NT2/D1 (cell line): ENCODE data around the gene OAT.

ENCODE experiments used
- DNase-seq: peaks from one replicate; pipeline ENCODE4 v3.0.0-alpha.2; 2011; ENCODE audit warnings: low read depth, low spot score
- H3K27me3 ChIP-seq: 2 replicates; pipeline ENCODE4 v1.6.0; 2011; ENCODE audit warnings: mild to moderate bottlenecking; ENCODE audit not compliant: insufficient read length, insufficient read depth
- H3K36me3 ChIP-seq: 2 replicates; pipeline ENCODE4 v1.6.1; 2011; ENCODE audit warnings: mild to moderate bottlenecking, low read length, mixed read lengths; ENCODE audit not compliant: insufficient read depth, insufficient read length
- H3K4me1 ChIP-seq: 2 replicates; pipeline ENCODE4 v1.5.1; 2011; ENCODE audit not compliant: insufficient read depth, insufficient read length
- H3K4me3 ChIP-seq: 2 replicates; pipeline ENCODE4 v1.5.1; 2011; ENCODE audit warnings: low read depth; ENCODE audit not compliant: insufficient read length
- H3K9ac ChIP-seq: 2 replicates; pipeline ENCODE4 v1.6.0; 2011; ENCODE audit warnings: low read depth; ENCODE audit not compliant: insufficient read length
- H3K9me3 ChIP-seq: 2 replicates; pipeline ENCODE4 v1.5.1; 2011; ENCODE audit warnings: mild to moderate bottlenecking, low read length; ENCODE audit not compliant: insufficient read depth
- SUZ12 ChIP-seq: IDR thresholded peaks from 2 replicates; pipeline ENCODE4 v1.6.1; 2011; ENCODE audit not compliant: insufficient read length, insufficient read depth; ENCODE audit errors: extremely low read depth
- YY1 ChIP-seq: IDR thresholded peaks from 2 replicates; pipeline ENCODE4 v1.6.1; 2011; ENCODE audit not compliant: insufficient read length, insufficient read depth
- ZNF274 ChIP-seq: IDR thresholded peaks from 2 replicates; pipeline ENCODE4 v1.6.1; 2011; ENCODE audit warnings: mild to moderate bottlenecking, low read depth, low read length

The OAT gene

GRCh38 chr10:124380256-124380995, 38.3 kb downstream of the OAT start:
- no peak for DNase-seq
- Histone ChIP-seq H3K9me3 (no peaks in the 10 kb centered on the region), H3K4me3 (no peak overlapping the region), H3K4me1 (peaks cover 8% of the 10 kb centered on the region), H3K36me3 (no peaks in the 10 kb centered on the region), H3K27me3 (peaks cover 4% of the 10 kb centered on the region), H3K9ac (no peak overlapping the region)
- no peak for TF ChIP-seq SUZ12

- no peak for TF ChIP-seq YY1
- peaks cover 4% of the 10 kb centered on the region for H3K27me3 ChIP-seq
- DNase-seq, result no peak
- H3K9me3 ChIP-seq, result no peaks in the 10 kb centered on the region
- H3K9ac ChIP-seq, result no peak overlapping the region
- H3K36me3 ChIP-seq, result no peaks in the 10 kb centered on the region
- H3K4me3 ChIP-seq, result no peak overlapping the region
- peaks cover 8% of the 10 kb centered on the region for H3K4me1 ChIP-seq
These were observed 39.0 kb downstream of the OAT start for GRCh38 chr10:124379609-124380193.

DNA sequence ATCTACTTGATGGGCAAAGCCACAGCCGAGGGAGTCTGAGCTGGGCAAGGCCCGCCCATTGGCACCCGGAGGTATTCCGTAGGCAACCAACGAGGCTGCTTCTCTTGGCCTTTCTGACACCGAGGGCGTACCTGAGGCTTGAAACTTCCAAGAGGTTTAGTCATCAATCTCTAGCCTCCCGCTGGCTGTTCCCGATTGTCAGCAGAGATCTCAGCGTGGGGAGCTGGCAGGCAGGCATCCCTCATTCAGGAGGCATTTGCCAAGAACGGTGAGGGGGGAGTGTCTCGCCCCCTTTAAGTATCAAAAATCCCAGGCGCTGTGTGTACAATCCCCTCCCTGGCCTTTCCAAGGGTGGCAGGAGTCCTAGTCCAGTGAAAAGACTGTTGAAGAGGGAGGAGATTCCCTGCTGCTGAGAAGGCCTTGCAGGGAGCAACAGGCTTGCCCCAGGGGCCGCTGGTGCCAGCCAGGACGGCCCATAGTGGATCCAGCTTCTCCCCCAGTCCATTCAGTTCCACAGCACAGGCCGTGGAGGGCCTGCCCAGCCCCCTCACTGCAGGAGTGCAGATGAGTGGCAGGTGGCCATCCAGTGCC, 39.7 kb downstream of the OAT start:
- Histone ChIP-seq H3K9me3 (no peaks in the 10 kb centered on the region), H3K4me1 (peaks cover 8% of the 10 kb centered on the region), H3K9ac (no peak overlapping the region), H3K4me3 (no peak overlapping the region), H3K36me3 (no peaks in the 10 kb centered on the region), H3K27me3 (peaks cover 4% of the 10 kb centered on the region)
- DNase-seq, result no peak
- no peak for TF ChIP-seq ZNF274
- TF ChIP-seq YY1, result no peak
- no peak for TF ChIP-seq SUZ12

- peaks cover 8% of the 10 kb centered on the region for H3K4me1 ChIP-seq
- no peak for DNase-seq
- no peaks in the 10 kb centered on the region for H3K9me3 ChIP-seq
- no peak overlapping the region for H3K9ac ChIP-seq
- H3K4me3 ChIP-seq, result no peak overlapping the region
- H3K36me3 ChIP-seq, result no peaks in the 10 kb centered on the region
- TF ChIP-seq ZNF274 (no peak), SUZ12 (no peak), YY1 (no peak)
- peaks cover 4% of the 10 kb centered on the region for H3K27me3 ChIP-seq
These were observed 40.5 kb downstream of the OAT start for GRCh38 chr10:124378271-124378670.

DNA sequence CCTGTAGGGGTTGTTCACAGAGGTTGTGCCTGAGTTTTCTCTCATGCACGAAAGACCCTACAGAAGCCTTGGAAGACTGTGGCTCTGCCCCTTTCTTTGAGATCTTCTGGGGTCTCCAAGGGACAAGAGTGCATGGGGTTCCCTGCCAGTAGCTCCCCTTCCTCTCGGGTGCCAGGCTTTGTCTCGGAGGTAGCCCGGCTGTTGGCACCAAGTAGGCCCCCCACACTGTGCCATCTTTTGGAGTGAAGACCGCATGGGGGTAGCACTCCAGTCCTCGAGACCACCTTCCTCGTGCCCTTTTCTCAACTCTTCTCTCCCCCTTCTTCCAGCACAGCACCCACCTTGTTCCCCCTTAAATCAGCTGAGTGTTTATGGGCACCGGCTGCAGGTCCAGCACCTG, 41.6 kb downstream of the OAT start:
- peaks cover 8% of the 10 kb centered on the region for H3K4me1 ChIP-seq
- no peaks in the 10 kb centered on the region for H3K36me3 ChIP-seq
- no peak for DNase-seq
- TF ChIP-seq YY1 (no peak), SUZ12 (no peak), ZNF274 (no peak)
- no peak overlapping the region for H3K9ac ChIP-seq
- peaks cover 4% of the 10 kb centered on the region for H3K27me3 ChIP-seq
- no peak overlapping the region for H3K4me3 ChIP-seq
- no peaks in the 10 kb centered on the region for H3K9me3 ChIP-seq

DNA sequence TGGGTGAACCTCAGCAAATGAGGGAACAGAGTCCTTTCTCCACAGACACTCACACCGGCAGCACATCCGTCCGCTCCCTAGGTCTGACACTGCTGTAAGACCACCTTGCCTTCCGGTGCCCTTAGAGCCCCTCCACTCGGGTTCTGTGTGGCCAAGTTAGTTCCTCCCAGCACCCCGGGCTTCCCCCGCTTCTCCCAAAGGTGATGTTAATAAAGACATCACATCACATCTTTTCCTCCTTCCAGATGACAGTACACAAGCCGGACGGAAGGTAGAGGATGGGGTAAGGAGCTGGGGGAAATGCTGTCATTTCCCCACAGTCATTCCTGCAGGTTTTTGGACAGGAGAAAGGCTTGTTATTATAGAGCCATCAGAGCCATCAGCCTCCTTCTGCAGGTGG, 42.3 kb downstream of the OAT start:
- H3K36me3 ChIP-seq, result no peaks in the 10 kb centered on the region
- H3K9me3 ChIP-seq, result no peaks in the 10 kb centered on the region; the same call in 1 of the 2 replicates
- H3K4me1 ChIP-seq, result peaks cover 8% of the 10 kb centered on the region
- H3K27me3 ChIP-seq, result peaks cover 4% of the 10 kb centered on the region
- H3K4me3 ChIP-seq, result no peak overlapping the region
- no peak for TF ChIP-seq YY1
- no peak for TF ChIP-seq ZNF274
- TF ChIP-seq SUZ12, result no peak
- H3K9ac ChIP-seq, result no peak overlapping the region
- no peak for DNase-seq

DNA sequence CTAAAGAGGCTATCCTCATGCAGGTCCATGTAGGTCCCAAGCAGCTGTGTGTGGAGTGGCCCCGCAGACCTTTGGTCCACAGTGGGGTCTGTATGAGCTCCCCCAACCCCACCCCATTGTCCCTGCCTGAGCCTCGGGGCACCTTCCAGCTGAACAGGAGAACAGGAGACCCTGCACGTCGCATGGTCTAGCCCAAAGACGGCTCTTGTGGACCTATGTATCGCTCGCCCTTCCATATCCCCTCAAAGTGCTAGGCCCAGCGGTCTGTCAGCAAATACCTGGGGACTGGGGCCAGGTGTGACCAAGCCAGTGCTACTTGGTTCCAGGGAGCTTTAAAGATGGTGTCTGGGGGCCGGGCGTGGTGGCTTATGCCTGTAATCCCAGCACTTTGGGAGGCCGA, 43.0 kb downstream of the OAT start:
- H3K36me3 ChIP-seq, result no peaks in the 10 kb centered on the region
- no peak for TF ChIP-seq ZNF274
- TF ChIP-seq YY1, result no peak
- TF ChIP-seq SUZ12, result no peak
- H3K4me1 ChIP-seq, result peaks cover 8% of the 10 kb centered on the region
- no peak overlapping the region for H3K9ac ChIP-seq
- H3K27me3 ChIP-seq, result peaks cover 4% of the 10 kb centered on the region
- DNase-seq, result no peak
- H3K9me3 ChIP-seq, result no peaks in the 10 kb centered on the region; the same call in 1 of the 2 replicates
- no peak overlapping the region for H3K4me3 ChIP-seq

GRCh38 chr10:124375353-124375614, 43.4 kb downstream of the OAT start:
- TF ChIP-seq SUZ12 (no peak), ZNF274 (no peak), YY1 (no peak)
- H3K36me3 ChIP-seq, result no peaks in the 10 kb centered on the region
- H3K9me3 ChIP-seq, result no peaks in the 10 kb centered on the region; the same call in 1 of the 2 replicates
- H3K4me1 ChIP-seq, result peaks cover 8% of the 10 kb centered on the region
- no peak overlapping the region for H3K9ac ChIP-seq
- H3K4me3 ChIP-seq, result no peak overlapping the region
- DNase-seq, result no peak
- peaks cover 4% of the 10 kb centered on the region for H3K27me3 ChIP-seq
